HCT116 (cell line): ENCODE data around the gene WT1. TPM values are rescaled to one million over a fixed set of nuclear protein-coding genes. Genes with fewer than 3 reads are reported as not detected.

Experiments used
- ATAC-seq: fragments of 200-7000 bp; cut with Tn5 transposase; 2 replicates; pipeline ENCODE4 v1.9.1; 2020; ENCODE audit warnings: mild to moderate bottlenecking, moderate library complexity
- BruUV-seq: library from RNA; stranded (reverse); fragments of 400-500 nt; replicated peaks from 2 replicates; lab custom pipeline; 2021; lab: Mats Ljungman, UMichigan
- CTCF ChIA-PET: fragments of 300-600 bp; sonication (Branson Sonifier 250); formaldehyde crosslinking; loops from one replicate; lab custom pipeline; 2021; ENCODE audit warnings: antibody characterized with exemption; lab: Charles Lee
- POLR2A ChIA-PET: fragments of 300-600, 350-600 bp; sonication (Branson Sonifier 250); formaldehyde crosslinking; loops from one replicate; lab custom pipeline; 2021; ENCODE audit warnings: antibody characterized with exemption; lab: Charles Lee
- RAD21 ChIA-PET, 2 experiments: fragments of 300-600 bp; sonication (Branson Sonifier 250); formaldehyde crosslinking; loops; one replicate each; lab custom pipeline; 2023; ENCODE audit warnings: low total read pairs in 2 of 2; ENCODE audit not compliant: uncharacterized antibody in 2 of 2, unreplicated experiment in 2 of 2, low non-redundant PET in 1 of 2; lab: Charles Lee
- DNase-seq: peaks from one replicate; pipeline ENCODE4 v3.0.0-alpha.2; 2010; ENCODE audit warnings: low read depth, low spot score
- H2AFZ ChIP-seq: fragments of 200-600 bp; shearing (Covaris generic), sonication (generic); 2 replicates; pipeline ENCODE4 v1.6.1; 2017; ENCODE audit warnings: low read depth, mixed run types, mixed read lengths, antibody characterized with exemption, low read length; ENCODE audit not compliant: poor library complexity, severe bottlenecking
- H3K27ac ChIP-seq: 2 replicates; pipeline ENCODE4 v1.5.1; 2012; ENCODE audit warnings: low read depth, low read length
- H3K27me3 ChIP-seq: fragments of 200-600 bp; sonication (generic); 2 replicates; pipeline ENCODE4 v1.6.1; 2016; ENCODE audit warnings: mixed run types, low read length, mixed read lengths; ENCODE audit not compliant: insufficient read depth
- H3K36me3 ChIP-seq, 2 experiments: fragments of 200-500 bp in 1 of 2; fragments of 200-600 bp in 1 of 2; sonication (Bioruptor generic) in 1 of 2; sonication (generic) in 1 of 2; 2 replicates each; pipeline versions ENCODE4 v1.5.1 to v1.6.1; 2014 to 2016; ENCODE audit warnings: low read length in 2 of 2, inconsistent platforms in 1 of 2, mixed read lengths in 1 of 2, mixed run types in 1 of 2; ENCODE audit not compliant: insufficient read depth in 2 of 2, control insufficient read depth in 1 of 2
- H3K4me1 ChIP-seq, 2 experiments: fragments of 200-600 bp in 1 of 2; sonication (generic) in 1 of 2; 2 replicates each; pipeline versions ENCODE4 v1.5.1 to v1.6.1; 2012 to 2017; ENCODE audit warnings: low read length in 2 of 2, inconsistent platforms in 1 of 2, mild to moderate bottlenecking in 1 of 2, mixed read lengths in 1 of 2, mixed run types in 1 of 2, moderate library complexity in 1 of 2; ENCODE audit not compliant: insufficient read depth in 2 of 2, control insufficient read depth in 1 of 2
- H3K4me2 ChIP-seq: fragments of 200-600 bp; sonication (generic); 2 replicates; pipeline ENCODE4 v1.6.1; 2017; ENCODE audit warnings: mixed run types, low read length, mixed read lengths
- H3K4me3 ChIP-seq, 2 experiments: fragments of 200-600 bp in 1 of 2; sonication (generic) in 1 of 2; replicated peaks in 1 of 2; 2 replicates each; pipeline ENCODE4 v1.5.1; 2011 to 2016; ENCODE audit warnings: low read length in 2 of 2, control low read depth in 1 of 2, low read depth in 1 of 2, mild to moderate bottlenecking in 1 of 2, mixed read lengths in 1 of 2, mixed run types in 1 of 2
- H3K79me2 ChIP-seq: fragments of 200-600 bp; sonication (generic); 2 replicates; pipeline ENCODE4 v1.6.1; 2017; ENCODE audit warnings: mild to moderate bottlenecking, mixed run types, low read length, moderate library complexity, mixed read lengths; ENCODE audit not compliant: insufficient read depth
- H3K9ac ChIP-seq: fragments of 200-600 bp; sonication (generic); 2 replicates; pipeline ENCODE4 v1.6.1; 2016; ENCODE audit warnings: low read length, mixed read lengths
- H3K9me2 ChIP-seq: fragments of 200-600 bp; sonication (generic), shearing (Covaris generic); 2 replicates; pipeline ENCODE4 v1.6.1; 2017; ENCODE audit warnings: mixed run types, mild to moderate bottlenecking, moderate library complexity; ENCODE audit not compliant: insufficient read depth
- H3K9me3 ChIP-seq, 2 experiments: fragments of 200-500 bp in 1 of 2; fragments of 200-600 bp in 1 of 2; sonication (Bioruptor generic) in 1 of 2; sonication (generic) in 1 of 2; 2 replicates each; pipeline ENCODE4 v1.6.1; 2014 to 2017; ENCODE audit warnings: low read length in 2 of 2, mixed read lengths in 2 of 2, inconsistent platforms in 1 of 2, low read depth in 1 of 2, mild to moderate bottlenecking in 1 of 2, mixed run types in 1 of 2, moderate library complexity in 1 of 2; ENCODE audit not compliant: control insufficient read depth in 1 of 2, insufficient read depth in 1 of 2
- H4K20me1 ChIP-seq: fragments of 200-600 bp; sonication (generic), shearing (Covaris generic); 2 replicates; pipeline ENCODE4 v1.6.1; 2017; ENCODE audit warnings: mixed run types, mild to moderate bottlenecking, moderate library complexity; ENCODE audit not compliant: insufficient read depth
- CBX3 ChIP-seq: IDR thresholded peaks from 2 replicates; pipeline ENCODE4 v1.6.1; 2012; ENCODE audit warnings: low read depth
- ELF1 ChIP-seq: IDR thresholded peaks from 2 replicates; pipeline ENCODE4 v1.6.1; 2012; ENCODE audit warnings: low read depth, borderline replicate concordance
- FOSL1 ChIP-seq: IDR thresholded peaks from 2 replicates; pipeline ENCODE4 v1.6.1; 2012; ENCODE audit warnings: low read depth
- JUND ChIP-seq: IDR thresholded peaks from 2 replicates; pipeline ENCODE4 v1.6.1; 2012
- POLR2A ChIP-seq: IDR thresholded peaks from 2 replicates; pipeline ENCODE4 v1.7.0; 2011; ENCODE audit warnings: borderline replicate concordance; ENCODE audit not compliant: insufficient read depth, insufficient read length; ENCODE audit errors: extremely low read depth
- RAD21 ChIP-seq: IDR thresholded peaks from 2 replicates; pipeline ENCODE4 v1.6.1; 2012; ENCODE audit warnings: low read depth, mild to moderate bottlenecking
- SIN3A ChIP-seq: IDR thresholded peaks from 2 replicates; pipeline ENCODE4 v1.6.1; 2012; ENCODE audit warnings: low read depth
- ZBTB33 ChIP-seq: IDR thresholded peaks from 2 replicates; pipeline ENCODE4 v1.6.1; 2011; ENCODE audit warnings: mild to moderate bottlenecking, low read length, moderate library complexity; ENCODE audit not compliant: insufficient replicate concordance; ENCODE audit errors: extremely low read depth
- intact Hi-C: fragments of 100-400 bp; cut with micrococcal nuclease; formaldehyde crosslinking; loops from 2 replicates; pipeline ENCODE4 v1.10.0; 2022
- total RNA-seq: library from RNA; stranded (reverse); gene quantifications from one replicate; pipeline ENCODE4 v1.2.1, GENCODE V29; 2021; ENCODE audit not compliant: unreplicated experiment

Gene WT1
- total RNA-seq, 1 experiment from 2014 or later, result 0.07 TPM

GRCh38 chr11:32436751-32437494, 1.6 kb upstream of the WT1 start:
- POLR2A ChIA-PET, result no interaction called here
- Histone ChIP-seq H4K20me1 (no peaks in the 10 kb centered on the region), H3K9ac (no peak overlapping the region), H3K9me3 (no peaks in the 10 kb centered on the region), H3K36me3 (no peaks in the 10 kb centered on the region), H3K4me3 (no peak overlapping the region), H3K9me2 (no peaks in the 10 kb centered on the region), H3K4me1 (no peaks in the 10 kb centered on the region), H3K27ac (no peak overlapping the region), H3K4me2 (no peak overlapping the region), H3K27me3 (peaks cover 25% of the 10 kb centered on the region), H2AFZ (no peak overlapping the region), H3K79me2 (no peaks in the 10 kb centered on the region)
- RAD21 ChIA-PET, result no interaction called here
- TF ChIP-seq CBX3 (no peak), FOSL1 (no peak), ELF1 (no peak), POLR2A (no peak), RAD21 (no peak), SIN3A (no peak), JUND (no peak), ZBTB33 (no peak)
- CTCF ChIA-PET, result no interaction called here
- no peak for ATAC-seq
- DNase-seq, result no peak
- BruUV-seq, result no TSS peak
- intact Hi-C loops, result no loop called here
